HepG2 (cell line): Measurements from ENCODE around the gene MRPL34. TPM values are rescaled to one million over a fixed set of nuclear protein-coding genes. Genes with fewer than 3 reads are reported as not detected.

Source experiments
- ARID5B ChIP-seq: IDR thresholded peaks from 2 replicates; pipeline ENCODE4 v1.4.0; 2020; ENCODE audit warnings: mild to moderate bottlenecking, missing genetic modification reagents
- ESRRA ChIP-seq: sonication (generic); formaldehyde crosslinking; IDR thresholded peaks from 2 replicates; pipeline ENCODE4 v1.5.1; 2020; ENCODE audit warnings: mild to moderate bottlenecking, low read depth, missing genetic modification reagents
- FOXA1 ChIP-seq, 2 experiments: fragments of 450-650 bp in 1 of 2; sonication (generic) in 1 of 2; formaldehyde crosslinking in 1 of 2; IDR thresholded peaks; 2 replicates each; pipeline versions ENCODE4 v1.4.0 to v1.6.1; 2016 to 2020; ENCODE audit warnings: missing genetic modification reagents in 1 of 2
- GABPB1 ChIP-seq: IDR thresholded peaks from 2 replicates; pipeline ENCODE4 v1.6.1; 2016; ENCODE audit warnings: mild to moderate bottlenecking, missing genetic modification reagents, moderate library complexity, missing compliant biosample characterization
- HMGXB4 ChIP-seq, 2 experiments: sonication (generic) in 1 of 2; formaldehyde crosslinking in 1 of 2; IDR thresholded peaks; 2 replicates each; pipeline versions ENCODE4 v1.4.0 to v1.6.1; 2018 to 2020; ENCODE audit warnings: missing genetic modification reagents in 2 of 2, borderline replicate concordance in 1 of 2, low read depth in 1 of 2, mild to moderate bottlenecking in 1 of 2, missing biosample characterization in 1 of 2
- NAIF1 ChIP-seq: sonication (generic); formaldehyde crosslinking; IDR thresholded peaks from 2 replicates; pipeline ENCODE4 v1.5.0; 2020; ENCODE audit warnings: mild to moderate bottlenecking, missing genetic modification reagents, borderline replicate concordance
- NR2F1 ChIP-seq, 2 experiments: fragments of 450-650 bp in 1 of 2; formaldehyde crosslinking in 1 of 2; IDR thresholded peaks; 2 replicates each; pipeline versions ENCODE4 v1.5.0 to v1.6.1; 2016 to 2020; ENCODE audit warnings: mild to moderate bottlenecking in 1 of 2, missing compliant biosample characterization in 1 of 2, missing genetic modification reagents in 1 of 2, moderate library complexity in 1 of 2
- POLR2G ChIP-seq: fragments of 200-400 bp; formaldehyde crosslinking; IDR thresholded peaks from 2 replicates; pipeline ENCODE4 v1.6.1; 2018; ENCODE audit warnings: mild to moderate bottlenecking, low read depth, low read length, moderate library complexity
- TFAP4 ChIP-seq: sonication (generic); IDR thresholded peaks from 2 replicates; pipeline ENCODE4 v1.6.1; 2016; ENCODE audit warnings: low read depth, borderline replicate concordance
- THAP7 ChIP-seq: sonication (generic); formaldehyde crosslinking; IDR thresholded peaks from 2 replicates; pipeline ENCODE4 v1.8.1; 2023; ENCODE audit warnings: mild to moderate bottlenecking, missing genetic modification reagents
- THRA ChIP-seq: sonication (generic); formaldehyde crosslinking; IDR thresholded peaks from 2 replicates; pipeline ENCODE4 v1.4.0; 2020; ENCODE audit warnings: missing genetic modification reagents, borderline replicate concordance
- ZGPAT ChIP-seq: IDR thresholded peaks from 2 replicates; pipeline ENCODE4 v1.6.1; 2016; ENCODE audit warnings: mild to moderate bottlenecking
- ZNF768 ChIP-seq: sonication (generic); formaldehyde crosslinking; IDR thresholded peaks from 2 replicates; pipeline ENCODE4 v1.4.0; 2020; ENCODE audit warnings: missing genetic modification reagents
- polyA plus RNA-seq, 8 experiments: library from polyadenylated mRNA; depleted of rRNA in 3 of 8; stranded (reverse) in 7 of 8; unstranded in 1 of 8; fragments of >200 nt; fragmentation: Illumina TruSeq in 4 of 8; extraction: Trizol in 4 of 8; gene quantifications; 2 replicates each; pipeline versions ENCODE4 v1.2.1 to v1.2.3, GENCODE V29; 2011 to 2016; ENCODE audit warnings: low read depth in 4 of 8, missing spikeins in 1 of 8, mixed read lengths in 1 of 8; ENCODE audit not compliant: insufficient read depth in 1 of 8
- total RNA-seq, 5 experiments: library from RNA; depleted of rRNA; stranded (reverse); fragments of >200 nt; fragmentation: Illumina TruSeq; extraction: Trizol; gene quantifications; 2 replicates each; pipeline ENCODE4 v1.2.3, GENCODE V29; 2016; ENCODE audit warnings: low read depth in 1 of 5

The MRPL34 gene
- total and polyA plus RNA-seq, 2 of the 13 experiments (the other 11 are each of a cell fraction or from before 2014, with no cell fraction given), result 74.0 to 77.3 TPM

GRCh38 chr19:17303167-17303939, 2.3 kb upstream of the MRPL34 start, which contains the start of gene ABHD8 (continued):
- peak; percentile 26 to 69; a peak in 2 of 4 replicates for TF ChIP-seq NR2F1 (CRISPR knock-in tag; IDR thresholded peaks at IDR 0.05)
- peak; percentile 79; the same call in 1 of the 2 replicates for TF ChIP-seq THRA (CRISPR knock-in tag)
- peak; percentile 53; the same call in 1 of the 2 replicates for TF ChIP-seq TFAP4
- peak; percentile 61; the same call in 1 of the 2 replicates for TF ChIP-seq ZNF768 (CRISPR knock-in tag)
- 0 out of 2 replicates have a peak, but pooled peaks have one; percentile 26 for TF ChIP-seq ESRRA (CRISPR knock-in tag)
- TF ChIP-seq NAIF1 (CRISPR knock-in tag), result no peak
- TF ChIP-seq FOXA1 (IDR thresholded peaks at IDR 0.05), result no peak
- peak; percentile 78 for TF ChIP-seq FOXA1 (CRISPR knock-in tag; IDR thresholded peaks at IDR 0.05)
- TF ChIP-seq GABPB1, result peak; percentile 74
- TF ChIP-seq ARID5B (CRISPR knock-in tag), result no peak
- peak; percentile 36; the same call in 1 of the 2 replicates for TF ChIP-seq THAP7 (CRISPR knock-in tag)
- peak; percentile 75 for TF ChIP-seq ZGPAT (CRISPR knock-in tag)
- TF ChIP-seq HMGXB4 (CRISPR knock-in tag; IDR thresholded peaks at IDR 0.05; ENCODE audit: borderline replicate concordance in 1 of 2, low read depth in 1 of 2), result peak; percentile 67 to 90
- TF ChIP-seq POLR2G, result peak; percentile 79
